Calu3 (cell line): Measurements from ENCODE around the gene SSR2. TPM values are rescaled to one million over a fixed set of nuclear protein-coding genes. Genes with fewer than 3 reads are reported as not detected.
A peak's percentile ranks its signal among the peaks of the same experiment; 100 is the strongest.

Source experiments
- BruUV-seq: library from RNA; stranded (reverse); fragments of 400-500 nt; replicated peaks from 2 replicates; lab custom pipeline; 2021; lab: Mats Ljungman, UMichigan
- CTCF ChIA-PET: fragments of 300-600 bp; sonication (Branson Sonifier 250); formaldehyde crosslinking; loops from one replicate; lab custom pipeline; 2022; ENCODE audit warnings: antibody characterized with exemption; lab: Charles Lee
- DNase-seq: peaks from one replicate; pipeline ENCODE4 v3.0.0; 2022
- H3K27ac Mint-ChIP-seq: one replicate; pipeline ENCODE4 v1.8.0; 2022; ENCODE audit warnings: mixed read lengths; ENCODE audit not compliant: unreplicated experiment
- H3K27me3 Mint-ChIP-seq: one replicate; pipeline ENCODE4 v1.8.0; 2022; ENCODE audit warnings: mixed read lengths; ENCODE audit not compliant: unreplicated experiment
- H3K36me3 Mint-ChIP-seq: one replicate; pipeline ENCODE4 v1.8.0; 2022; ENCODE audit warnings: mild to moderate bottlenecking, moderate library complexity, mixed read lengths; ENCODE audit not compliant: insufficient read depth, unreplicated experiment
- H3K4me1 Mint-ChIP-seq: one replicate; pipeline ENCODE4 v1.8.0; 2022; ENCODE audit warnings: mild to moderate bottlenecking, low read depth, mixed read lengths; ENCODE audit not compliant: unreplicated experiment
- H3K4me3 Mint-ChIP-seq: one replicate; pipeline ENCODE4 v1.8.0; 2022; ENCODE audit warnings: mild to moderate bottlenecking, low read depth, moderate library complexity, mixed read lengths; ENCODE audit not compliant: unreplicated experiment
- H3K9me3 Mint-ChIP-seq: one replicate; pipeline ENCODE4 v1.8.0; 2022; ENCODE audit warnings: low read depth, mixed read lengths; ENCODE audit not compliant: unreplicated experiment
- intact Hi-C: fragments of 100-400 bp; cut with micrococcal nuclease; formaldehyde crosslinking; loops from one replicate; pipeline ENCODE4 v1.10.0; 2022; ENCODE audit not compliant: unreplicated experiment
- total RNA-seq: library from RNA; stranded (reverse); gene quantifications from 2 replicates; pipeline ENCODE4 v1.2.3, GENCODE V29; 2022
- TF ChIP-seq, protein P1 (sequence below): fragments of 200-600 bp; IDR thresholded peaks from one replicate; pipeline ENCODE4 v1.8.0; 2022; ENCODE audit warnings: antibody characterized with exemption; ENCODE audit not compliant: unreplicated experiment

SSR2 gene
- total RNA-seq, 1 experiment from 2014 or later, result 246 TPM

DNA sequence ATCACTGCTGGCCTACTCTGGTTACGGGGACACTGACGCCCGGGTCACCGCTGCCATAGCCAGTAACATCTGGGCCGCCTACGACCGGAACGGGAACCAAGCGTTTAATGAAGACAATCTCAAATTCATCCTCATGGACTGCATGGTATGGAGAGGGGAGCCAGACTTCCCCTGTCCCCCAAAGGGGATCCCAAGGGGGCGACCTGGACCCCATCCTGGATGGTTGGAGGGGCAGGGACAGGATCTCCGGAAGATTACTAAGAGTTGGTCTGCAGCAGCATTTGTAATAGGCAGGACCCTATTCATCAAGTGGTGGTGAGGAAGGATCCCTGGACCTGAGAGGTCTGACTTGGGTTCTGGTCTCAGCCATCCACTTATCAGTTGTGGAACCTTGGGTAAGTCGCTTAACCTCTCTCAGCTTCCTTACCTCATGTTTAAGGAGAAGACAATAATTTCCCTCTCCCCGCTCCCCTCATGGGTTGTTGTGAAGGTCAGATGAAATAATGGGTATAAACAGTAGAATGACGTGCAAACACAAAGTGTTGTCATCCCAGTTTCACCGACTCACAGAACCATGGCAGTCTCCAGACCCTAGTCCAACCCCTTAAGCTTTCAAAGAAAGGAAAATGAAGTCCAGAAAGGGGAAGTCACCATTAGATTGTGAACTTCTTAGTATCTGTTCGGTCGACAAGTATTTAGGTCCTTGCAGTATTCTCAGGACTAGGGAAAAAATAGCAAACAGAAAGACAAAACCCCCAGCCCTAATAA lies 34.7 kb upstream of the SSR2 start:
- H3K36me3 Mint-ChIP-seq, result peaks cover 70% of the 10 kb centered on the region
- BruUV-seq, result no TSS peak
- peak overlapping the region; percentile 17 for H3K27ac Mint-ChIP-seq
- H3K4me1 Mint-ChIP-seq, result peaks cover 33% of the 10 kb centered on the region
- DNase-seq, result no peak
- H3K4me3 Mint-ChIP-seq, result peak overlapping the region; percentile 99
- intact Hi-C loops, result no loop called here
- TF ChIP-seq, protein P1, sequence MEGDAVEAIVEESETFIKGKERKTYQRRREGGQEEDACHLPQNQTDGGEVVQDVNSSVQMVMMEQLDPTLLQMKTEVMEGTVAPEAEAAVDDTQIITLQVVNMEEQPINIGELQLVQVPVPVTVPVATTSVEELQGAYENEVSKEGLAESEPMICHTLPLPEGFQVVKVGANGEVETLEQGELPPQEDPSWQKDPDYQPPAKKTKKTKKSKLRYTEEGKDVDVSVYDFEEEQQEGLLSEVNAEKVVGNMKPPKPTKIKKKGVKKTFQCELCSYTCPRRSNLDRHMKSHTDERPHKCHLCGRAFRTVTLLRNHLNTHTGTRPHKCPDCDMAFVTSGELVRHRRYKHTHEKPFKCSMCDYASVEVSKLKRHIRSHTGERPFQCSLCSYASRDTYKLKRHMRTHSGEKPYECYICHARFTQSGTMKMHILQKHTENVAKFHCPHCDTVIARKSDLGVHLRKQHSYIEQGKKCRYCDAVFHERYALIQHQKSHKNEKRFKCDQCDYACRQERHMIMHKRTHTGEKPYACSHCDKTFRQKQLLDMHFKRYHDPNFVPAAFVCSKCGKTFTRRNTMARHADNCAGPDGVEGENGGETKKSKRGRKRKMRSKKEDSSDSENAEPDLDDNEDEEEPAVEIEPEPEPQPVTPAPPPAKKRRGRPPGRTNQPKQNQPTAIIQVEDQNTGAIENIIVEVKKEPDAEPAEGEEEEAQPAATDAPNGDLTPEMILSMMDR, result no peak
- CTCF ChIA-PET, result no interaction called here
- H3K27me3 Mint-ChIP-seq, result no peaks in the 10 kb centered on the region
- H3K9me3 Mint-ChIP-seq, result no peaks in the 10 kb centered on the region

DNA sequence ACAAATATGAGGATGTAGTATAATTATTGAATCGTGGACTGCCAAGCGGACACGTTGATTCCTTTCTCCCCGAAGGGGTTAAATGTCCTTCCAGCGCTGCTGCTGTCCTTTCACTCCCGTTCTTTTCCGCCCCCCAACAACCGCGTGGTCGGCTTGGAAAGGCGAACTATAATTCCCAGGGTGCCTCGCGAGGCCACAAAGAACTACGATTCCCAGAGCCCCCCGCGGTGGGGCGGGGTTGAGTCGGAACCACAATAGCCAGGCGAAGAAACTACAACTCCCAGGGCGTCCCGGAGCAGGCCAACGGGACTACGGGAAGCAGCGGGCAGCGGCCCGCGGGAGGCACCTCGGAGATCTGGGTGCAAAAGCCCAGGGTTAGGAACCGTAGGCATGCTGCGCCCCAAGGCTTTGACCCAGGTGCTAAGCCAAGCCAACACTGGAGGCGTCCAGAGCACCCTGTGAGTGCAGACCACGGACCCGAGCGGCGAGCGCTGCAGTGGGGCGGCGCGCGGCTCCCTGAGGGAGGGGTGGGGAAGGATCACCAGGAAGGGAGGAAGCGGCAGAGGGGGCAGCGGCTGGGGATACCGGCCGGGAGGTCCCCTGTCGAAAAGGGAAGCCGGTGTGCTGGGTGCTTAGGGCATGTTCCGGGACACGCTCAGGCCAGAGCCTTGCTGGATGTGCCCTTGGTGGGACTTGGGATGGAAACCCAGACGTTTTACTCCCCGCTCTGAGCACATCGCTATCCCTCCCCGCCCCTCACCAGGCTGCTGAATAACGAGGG lies 33.9 kb upstream of the SSR2 start, which contains the start of gene LAMTOR2:
Gene LAMTOR2 (plus strand): TSS at position 283 of the 781 bp plus-strand sequence. CDS start 108 bp downstream, at position 391.
- peaks cover 33% of the 10 kb centered on the region for H3K4me1 Mint-ChIP-seq
- CTCF ChIA-PET, result interaction anchor here (2.4 kb wide), 1 partner anchor 12 kb away, joined by 10 read pairs; no protein-coding TSS in a partner anchor
- peak within 1 kb of the TSS; percentile 80 for H3K27ac Mint-ChIP-seq
- no peaks in the 10 kb centered on the region for H3K9me3 Mint-ChIP-seq
- H3K36me3 Mint-ChIP-seq, result peaks cover 69% of the 10 kb centered on the region
- TF ChIP-seq, protein P1, result no peak
- no peaks in the 10 kb centered on the region for H3K27me3 Mint-ChIP-seq
- H3K4me3 Mint-ChIP-seq, result peak within 1 kb of the TSS; percentile 99
- no TSS peak for BruUV-seq
- intact Hi-C loops, result no loop called here
- peak; percentile 99 for DNase-seq

DNA sequence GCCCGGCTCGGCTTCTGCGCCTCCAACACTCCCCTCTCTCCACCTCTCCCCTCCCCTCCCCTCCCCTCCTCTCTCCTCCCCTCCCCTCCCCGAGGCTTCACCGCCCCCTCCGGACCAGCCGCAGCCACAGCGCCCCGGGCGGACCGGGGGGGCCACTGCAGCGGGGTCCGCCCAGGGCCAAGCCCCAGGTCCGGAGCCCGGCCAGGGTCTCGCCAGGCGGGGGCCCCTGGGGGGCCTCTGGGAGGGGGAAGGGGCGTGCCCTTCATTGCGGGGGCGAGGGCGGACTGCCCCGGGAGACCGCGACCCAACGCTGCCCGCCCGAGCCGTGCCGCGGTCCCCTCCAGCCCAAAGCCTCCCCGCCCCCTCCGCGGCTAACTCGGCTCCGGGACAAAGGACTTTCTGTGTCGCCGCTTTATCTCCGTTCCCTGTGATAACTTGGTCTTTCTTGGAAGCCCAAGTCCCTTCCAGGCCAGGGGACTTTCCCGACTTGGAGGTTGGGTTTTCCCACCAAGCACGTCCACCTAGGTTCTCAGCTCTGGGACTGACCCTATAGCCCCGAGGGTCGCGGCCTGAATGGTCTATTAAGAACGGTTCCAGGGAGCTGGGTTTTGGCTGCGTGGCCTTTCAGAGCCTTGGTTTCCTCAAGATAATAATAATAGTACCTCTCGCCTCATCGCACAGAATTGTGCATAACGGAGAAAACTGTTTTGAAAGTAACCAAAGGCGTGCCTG lies 33.2 kb upstream of the SSR2 start, which contains the start of gene UBQLN4:
Gene UBQLN4 (minus strand): TSS at position 31 of the 732 bp plus-strand sequence. CDS start 97 bp downstream, outside the sequence.
- TSS peak; percentile 53 for BruUV-seq
- peak within 1 kb of the TSS; percentile 80 for H3K27ac Mint-ChIP-seq
- H3K4me1 Mint-ChIP-seq, result peaks cover 33% of the 10 kb centered on the region
- H3K9me3 Mint-ChIP-seq, result no peaks in the 10 kb centered on the region
- DNase-seq, result peak; percentile 94
- no peaks in the 10 kb centered on the region for H3K27me3 Mint-ChIP-seq
- intact Hi-C loops, result no loop called here
- peak within 1 kb of the TSS; percentile 99 for H3K4me3 Mint-ChIP-seq
- TF ChIP-seq, protein P1, result peak; percentile 30
- CTCF ChIA-PET, result interaction anchor here (0.6 to 2.4 kb wide), 6 partner anchors 8 to 225 kb away, joined by 3 to 10 read pairs (median 3); no protein-coding TSS in a partner anchor
- peaks cover 68% of the 10 kb centered on the region for H3K36me3 Mint-ChIP-seq
